Breast epithelium (tissue), 4 donors: ENCODE data around the gene TMED8. TPM values are rescaled to one million over a fixed set of nuclear protein-coding genes. Genes with fewer than 3 reads are reported as not detected.

Experiments used
- DNase-seq, 2 donors: peaks; one replicate each; pipeline ENCODE4 v3.0.0-alpha.2; 2019; ENCODE audit warnings: low spot score in 2 of 2
- H3K27ac ChIP-seq, 2 donors: fragments of 200-600 bp; sonication (generic) in 1 of 2; one replicate each; pipeline ENCODE4 v1.5.1; 2016 to 2019; ENCODE audit warnings: mild to moderate bottlenecking in 1 of 2
- H3K27me3 ChIP-seq, 2 donors: fragments of 200-600 bp; sonication (generic) in 1 of 2; one replicate each; pipeline versions ENCODE4 v1.5.1 to v1.6.0; 2017 to 2019; ENCODE audit warnings: control low read depth in 1 of 2, mild to moderate bottlenecking in 1 of 2
- H3K36me3 ChIP-seq: fragments of 200-600 bp; one replicate; pipeline ENCODE4 v1.5.1; 2019
- H3K4me1 ChIP-seq, 2 donors: fragments of 200-600 bp; sonication (generic); one replicate each; pipeline ENCODE4 v1.5.1; 2016 to 2019; ENCODE audit warnings: control low read depth in 1 of 2
- H3K4me3 ChIP-seq, 3 donors: fragments of 200-600 bp; sonication (generic); 1 replicate in 2 of 3; 2 replicates in 1 of 3; pipeline ENCODE4 v1.5.1; 2016 to 2019; ENCODE audit warnings: mild to moderate bottlenecking in 3 of 3, moderate library complexity in 2 of 3
- H3K9me3 ChIP-seq, 2 donors: fragments of 200-600 bp; sonication (generic) in 1 of 2; one replicate each; pipeline ENCODE4 v1.5.1; 2016 to 2019; ENCODE audit warnings: control low read depth in 1 of 2
- POLR2A ChIP-seq: fragments of 450-650 bp; IDR thresholded peaks from one replicate; pipeline ENCODE4 v1.6.1; 2016; ENCODE audit warnings: antibody characterized with exemption, mild to moderate bottlenecking, moderate library complexity
- POLR2AphosphoS5 ChIP-seq, 3 donors: sonication (generic); formaldehyde crosslinking; IDR thresholded peaks; one replicate each; pipeline ENCODE4 v1.6.1; 2017; ENCODE audit warnings: antibody characterized with exemption in 3 of 3
- intact Hi-C: fragments of 100-400 bp; cut with DNase I; formaldehyde crosslinking; loops from one replicate; pipeline ENCODE4 v1.15.1; 2023; ENCODE audit warnings: low total_unique reads
- total RNA-seq, 3 donors: library from RNA; depleted of rRNA; stranded (reverse); fragments of >200 nt; gene quantifications; one replicate each; pipeline ENCODE4 v1.1.0, GENCODE V29; 2016
- TF ChIP-seq, protein P1 (sequence below), 3 donors: fragments of 450-650 bp; IDR thresholded peaks; one replicate each; pipeline ENCODE4 v1.5.1; 2016 to 2017; ENCODE audit warnings: antibody characterized with exemption in 3 of 3, mild to moderate bottlenecking in 3 of 3, moderate library complexity in 3 of 3

Gene TMED8
- total RNA-seq, 3 donors from 2014 or later = 9.4 to 16.0 (median 14.4) TPM

DNA sequence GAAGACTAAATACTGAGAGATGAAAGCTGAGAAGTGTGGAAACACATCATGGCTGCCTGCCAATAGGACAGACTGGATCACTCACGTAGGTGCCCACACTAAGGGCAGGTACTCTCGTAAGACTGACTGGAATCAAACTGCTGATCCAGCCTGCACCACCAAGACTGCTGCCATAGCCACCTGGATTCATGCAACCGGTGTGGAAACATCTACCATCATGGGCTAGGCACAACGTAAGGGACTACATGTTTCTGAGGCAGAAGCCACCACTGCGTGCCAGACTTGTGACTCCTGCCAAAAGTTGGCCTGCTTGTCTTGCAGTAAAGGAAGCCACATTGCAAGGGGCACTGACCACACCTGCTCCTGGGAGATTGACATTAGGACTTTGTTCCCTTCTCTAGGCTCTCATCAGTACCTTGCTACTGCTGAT, 60.0 kb downstream of the TMED8 start:
- Histone ChIP-seq H3K4me3 (no peak overlapping the region), H3K27ac (peak overlapping the region; percentile 83), H3K9me3 (no peaks in the 10 kb centered on the region), H3K27me3 (no peaks in the 10 kb centered on the region), H3K36me3 (no peaks in the 10 kb centered on the region), H3K4me1 (peaks cover 16 to 32% of the 10 kb centered on the region in 2 donors)
- peak in 1 of 2 donors; percentile 54 for DNase-seq
- no peak for TF ChIP-seq POLR2A
- TF ChIP-seq, protein P1, sequence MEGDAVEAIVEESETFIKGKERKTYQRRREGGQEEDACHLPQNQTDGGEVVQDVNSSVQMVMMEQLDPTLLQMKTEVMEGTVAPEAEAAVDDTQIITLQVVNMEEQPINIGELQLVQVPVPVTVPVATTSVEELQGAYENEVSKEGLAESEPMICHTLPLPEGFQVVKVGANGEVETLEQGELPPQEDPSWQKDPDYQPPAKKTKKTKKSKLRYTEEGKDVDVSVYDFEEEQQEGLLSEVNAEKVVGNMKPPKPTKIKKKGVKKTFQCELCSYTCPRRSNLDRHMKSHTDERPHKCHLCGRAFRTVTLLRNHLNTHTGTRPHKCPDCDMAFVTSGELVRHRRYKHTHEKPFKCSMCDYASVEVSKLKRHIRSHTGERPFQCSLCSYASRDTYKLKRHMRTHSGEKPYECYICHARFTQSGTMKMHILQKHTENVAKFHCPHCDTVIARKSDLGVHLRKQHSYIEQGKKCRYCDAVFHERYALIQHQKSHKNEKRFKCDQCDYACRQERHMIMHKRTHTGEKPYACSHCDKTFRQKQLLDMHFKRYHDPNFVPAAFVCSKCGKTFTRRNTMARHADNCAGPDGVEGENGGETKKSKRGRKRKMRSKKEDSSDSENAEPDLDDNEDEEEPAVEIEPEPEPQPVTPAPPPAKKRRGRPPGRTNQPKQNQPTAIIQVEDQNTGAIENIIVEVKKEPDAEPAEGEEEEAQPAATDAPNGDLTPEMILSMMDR (IDR thresholded peaks at IDR 0.05) = no peak
- TF ChIP-seq POLR2AphosphoS5 (IDR thresholded peaks at IDR 0.05) = no peak
- intact Hi-C loops = no loop called here

DNA sequence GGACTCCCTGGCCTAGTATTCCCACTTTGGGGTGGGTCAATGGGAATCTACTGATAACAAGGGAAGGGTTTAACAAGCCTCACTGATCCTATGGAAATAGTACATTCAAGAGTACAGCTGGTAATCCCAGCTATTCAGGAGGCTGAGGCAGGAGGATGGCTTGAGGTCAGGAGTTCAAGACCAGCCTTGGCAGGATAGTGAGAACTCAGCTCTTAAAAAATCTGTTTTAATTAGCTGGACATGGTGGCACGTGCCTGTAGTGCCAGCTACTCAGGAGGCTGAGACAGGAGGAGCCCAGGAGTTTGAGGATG, 60.7 kb downstream of the TMED8 start:
- no peak for DNase-seq
- no peak for TF ChIP-seq POLR2A
- TF ChIP-seq POLR2AphosphoS5 (IDR thresholded peaks at IDR 0.05) = no peak
- TF ChIP-seq, protein P1 (IDR thresholded peaks at IDR 0.05) = no peak
- Histone ChIP-seq H3K36me3 (no peaks in the 10 kb centered on the region), H3K9me3 (no peaks in the 10 kb centered on the region), H3K27ac (peak overlapping the region; percentile 83 to 85), H3K27me3 (no peaks in the 10 kb centered on the region), H3K4me1 (peaks cover 16 to 32% of the 10 kb centered on the region in 2 donors), H3K4me3 (no peak overlapping the region)
- intact Hi-C loops = no loop called here

DNA sequence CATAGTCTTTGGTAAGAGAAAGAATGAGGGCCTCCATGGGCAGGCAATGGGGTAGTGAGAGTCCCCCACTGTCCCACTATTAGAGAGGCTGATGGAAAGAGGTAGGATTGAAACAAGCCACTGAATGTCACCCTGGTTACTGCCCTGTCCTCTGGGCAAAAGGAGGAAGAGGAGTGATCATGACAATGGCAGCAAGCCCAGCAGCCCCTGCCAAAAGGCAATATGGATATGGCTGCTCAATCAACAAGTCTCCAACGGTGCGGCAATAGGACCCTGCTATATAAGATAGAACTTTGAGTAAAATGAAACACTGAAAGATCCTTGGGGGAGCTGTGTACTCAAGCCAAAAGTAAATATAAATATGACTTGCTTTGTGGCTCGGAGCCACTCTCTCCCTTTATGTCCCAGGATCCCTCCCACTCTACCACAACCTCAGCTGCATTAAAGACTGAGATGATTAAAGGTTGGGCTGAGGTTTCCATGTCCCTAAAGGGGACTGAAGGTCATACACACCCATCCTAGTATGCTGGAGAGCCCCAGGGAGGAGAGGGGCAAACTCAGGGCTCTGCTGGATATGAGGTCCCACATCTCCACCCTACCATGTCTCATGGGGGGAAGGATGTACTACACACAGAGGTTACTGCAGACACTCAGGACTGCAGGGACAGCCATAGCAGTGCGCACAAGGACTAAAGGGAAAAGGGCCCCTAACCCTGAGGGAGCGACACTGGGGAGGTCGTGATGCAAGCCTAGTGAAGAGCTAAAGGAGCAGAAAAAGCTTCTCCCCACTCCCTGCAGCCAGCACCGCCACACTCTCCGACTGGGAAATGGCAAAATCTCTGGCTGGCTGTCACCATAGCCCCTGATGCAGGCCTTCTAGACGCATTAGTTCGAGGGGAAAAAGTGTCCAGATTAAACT, 62.1 kb downstream of the TMED8 start:
- intact Hi-C loops = no loop called here
- Histone ChIP-seq H3K4me1 (peaks cover 16 to 29% of the 10 kb centered on the region in 2 donors), H3K27ac (peak overlapping the region; percentile 83 to 85), H3K36me3 (no peaks in the 10 kb centered on the region), H3K9me3 (no peaks in the 10 kb centered on the region), H3K4me3 (no peak overlapping the region), H3K27me3 (no peaks in the 10 kb centered on the region)
- TF ChIP-seq POLR2A (no peak), POLR2AphosphoS5 (IDR thresholded peaks at IDR 0.05) (no peak)
- TF ChIP-seq, protein P1 (IDR thresholded peaks at IDR 0.05) = no peak
- no peak for DNase-seq

DNA sequence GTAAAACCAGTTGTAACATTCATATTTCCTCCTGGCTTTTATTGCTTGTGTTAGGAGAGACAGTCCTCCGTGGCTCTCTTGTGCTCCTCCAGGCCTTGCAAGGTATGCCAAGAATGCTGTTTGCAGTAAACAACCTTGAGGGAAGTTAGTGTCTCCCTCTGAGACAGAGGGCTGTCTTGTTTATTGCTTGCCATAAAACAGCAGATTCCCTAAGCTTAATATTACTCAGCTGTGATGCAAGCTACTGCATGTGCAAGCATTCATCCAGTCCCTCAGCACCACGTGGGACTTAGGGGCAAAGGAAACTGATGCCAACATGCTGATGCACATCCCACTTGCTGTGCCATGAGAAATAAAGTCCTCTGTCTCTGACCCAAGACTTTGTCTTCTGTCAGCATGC, 62.9 kb downstream of the TMED8 start:
- Histone ChIP-seq H3K4me1 (peaks cover 10 to 21% of the 10 kb centered on the region in 2 donors), H3K27ac (peak overlapping the region; percentile 83 to 85)
- intact Hi-C loops = no loop called here

DNA sequence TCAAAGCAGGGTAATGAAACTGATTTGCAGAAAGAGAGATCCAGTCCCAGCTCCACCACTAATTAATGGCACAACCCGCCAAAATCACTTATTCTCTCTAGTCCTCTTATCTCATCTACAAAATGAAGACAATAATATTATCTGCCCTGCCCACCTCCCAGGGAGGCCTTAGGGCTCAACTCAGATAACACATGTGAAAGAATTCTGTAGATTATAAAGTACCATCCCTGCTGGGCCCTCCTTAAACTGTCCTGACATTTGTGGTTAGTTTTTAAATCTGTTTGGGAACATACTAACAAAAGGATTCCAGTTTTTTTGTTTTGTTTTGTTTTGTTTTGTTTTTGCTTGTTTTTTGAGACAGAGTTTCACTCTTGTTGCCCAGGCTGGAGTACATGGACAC, 63.5 kb downstream of the TMED8 start:
- Histone ChIP-seq H3K27ac (peak overlapping the region; percentile 83 to 85), H3K36me3 (no peaks in the 10 kb centered on the region), H3K4me3 (no peak overlapping the region), H3K9me3 (no peaks in the 10 kb centered on the region), H3K27me3 (no peaks in the 10 kb centered on the region), H3K4me1 (peaks cover 10 to 19% of the 10 kb centered on the region in 2 donors)
- intact Hi-C loops = no loop called here
- DNase-seq = no peak
- TF ChIP-seq, protein P1 (IDR thresholded peaks at IDR 0.05) = no peak
- TF ChIP-seq POLR2AphosphoS5 (IDR thresholded peaks at IDR 0.05) (no peak), POLR2A (no peak)

More for the DNA sequence above, 62.9 kb downstream of the TMED8 start:
- no peaks in the 10 kb centered on the region for H3K9me3 ChIP-seq
- no peaks in the 10 kb centered on the region for H3K27me3 ChIP-seq
- DNase-seq = peak in 1 of 2 donors; percentile 47
- H3K4me3 ChIP-seq = no peak overlapping the region
- H3K36me3 ChIP-seq = no peaks in the 10 kb centered on the region
- TF ChIP-seq POLR2A = no peak
- TF ChIP-seq, protein P1 (IDR thresholded peaks at IDR 0.05) = no peak
- TF ChIP-seq POLR2AphosphoS5 (IDR thresholded peaks at IDR 0.05) = no peak
